HG02938 (cell line): ENCODE data around the gene ZHX3.
"Not testable (repeated sequence)": the region's sequence is repeated elsewhere in the genome, so short reads cannot be mapped to it uniquely, and the experiment has no call there.

ENCODE experiments used
- ATAC-seq: cut with Tn5 transposase; IDR thresholded peaks from one replicate; pipeline ENCODE4 v1.9.1; 2021; ENCODE audit warnings: mild to moderate bottlenecking, moderate library complexity; ENCODE audit not compliant: unreplicated experiment

The ZHX3 gene

DNA sequence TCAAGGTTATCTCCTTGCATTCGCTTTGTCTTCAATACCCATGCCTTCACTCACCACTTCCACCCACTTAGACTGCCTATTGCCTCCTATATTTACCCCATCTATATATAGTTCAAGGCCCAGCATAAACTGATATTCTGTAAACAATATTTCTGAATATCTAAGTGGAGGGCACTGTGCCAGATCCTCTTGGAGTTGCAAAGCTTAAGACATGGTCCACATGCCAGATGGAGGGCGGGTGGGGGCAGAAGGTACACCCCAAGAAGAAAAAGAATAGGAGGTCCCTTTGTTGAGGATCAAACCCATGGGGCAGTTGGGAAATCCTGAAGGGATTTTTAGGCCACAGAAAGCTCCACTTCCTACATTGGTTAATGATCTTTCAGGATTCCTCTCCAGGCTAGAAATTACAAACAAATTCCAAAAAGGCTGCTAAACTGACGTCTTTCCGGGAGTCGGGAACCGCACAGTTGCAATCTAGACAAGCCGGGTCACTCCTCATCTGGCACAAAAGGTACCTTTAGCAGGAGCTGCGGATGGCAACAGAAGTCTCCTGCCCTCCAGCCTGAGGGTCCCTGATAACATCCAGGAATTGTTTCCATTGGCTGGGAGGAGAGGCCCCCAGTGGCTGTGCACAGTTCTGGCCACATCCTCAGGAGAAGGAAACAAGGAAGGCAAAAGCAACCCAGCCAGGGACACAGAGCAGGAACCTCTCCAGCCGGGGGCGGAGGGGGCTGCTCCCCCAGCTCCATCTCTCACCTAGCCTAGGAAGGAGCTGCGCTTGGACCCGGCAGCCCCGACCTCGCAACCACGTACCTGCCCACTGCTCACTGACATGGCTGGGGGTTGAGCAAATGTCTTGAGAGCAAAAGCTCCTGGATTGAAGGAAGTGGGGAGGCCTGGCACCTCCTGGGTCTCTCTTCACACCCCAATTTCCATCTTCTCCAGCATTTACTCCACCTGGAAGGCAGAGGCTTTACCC lies 17.2 kb upstream of the ZHX3 start:
- no peak for ATAC-seq

GRCh38 chr20:41334036-41334435 lies 16.5 kb upstream of the ZHX3 start:
- ATAC-seq, result no peak

GRCh38 chr20:41331731-41332130 lies 14.2 kb upstream of the ZHX3 start:
- ATAC-seq, result no peak

GRCh38 chr20:41330941-41331340 lies 13.4 kb upstream of the ZHX3 start:
- no peak for ATAC-seq

DNA sequence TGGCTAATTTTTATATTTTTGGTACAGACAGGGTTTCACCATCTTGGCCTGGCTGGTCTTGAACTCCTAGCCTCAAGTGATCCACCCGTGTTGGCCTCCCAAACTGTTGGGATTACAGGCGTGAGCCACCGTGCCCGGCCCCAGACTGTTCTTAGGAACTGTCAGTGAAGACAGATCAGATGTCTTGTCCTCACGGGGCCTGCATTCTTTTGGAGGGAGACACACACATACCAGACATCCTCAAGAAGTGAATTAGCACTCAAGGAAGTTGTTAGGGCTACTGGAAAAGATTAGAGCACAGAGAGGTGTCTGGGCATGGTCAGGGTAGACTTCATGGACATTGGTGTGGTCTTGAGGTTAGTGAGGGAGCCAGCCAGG lies 12.8 kb upstream of the ZHX3 start:
- no peak for ATAC-seq

DNA sequence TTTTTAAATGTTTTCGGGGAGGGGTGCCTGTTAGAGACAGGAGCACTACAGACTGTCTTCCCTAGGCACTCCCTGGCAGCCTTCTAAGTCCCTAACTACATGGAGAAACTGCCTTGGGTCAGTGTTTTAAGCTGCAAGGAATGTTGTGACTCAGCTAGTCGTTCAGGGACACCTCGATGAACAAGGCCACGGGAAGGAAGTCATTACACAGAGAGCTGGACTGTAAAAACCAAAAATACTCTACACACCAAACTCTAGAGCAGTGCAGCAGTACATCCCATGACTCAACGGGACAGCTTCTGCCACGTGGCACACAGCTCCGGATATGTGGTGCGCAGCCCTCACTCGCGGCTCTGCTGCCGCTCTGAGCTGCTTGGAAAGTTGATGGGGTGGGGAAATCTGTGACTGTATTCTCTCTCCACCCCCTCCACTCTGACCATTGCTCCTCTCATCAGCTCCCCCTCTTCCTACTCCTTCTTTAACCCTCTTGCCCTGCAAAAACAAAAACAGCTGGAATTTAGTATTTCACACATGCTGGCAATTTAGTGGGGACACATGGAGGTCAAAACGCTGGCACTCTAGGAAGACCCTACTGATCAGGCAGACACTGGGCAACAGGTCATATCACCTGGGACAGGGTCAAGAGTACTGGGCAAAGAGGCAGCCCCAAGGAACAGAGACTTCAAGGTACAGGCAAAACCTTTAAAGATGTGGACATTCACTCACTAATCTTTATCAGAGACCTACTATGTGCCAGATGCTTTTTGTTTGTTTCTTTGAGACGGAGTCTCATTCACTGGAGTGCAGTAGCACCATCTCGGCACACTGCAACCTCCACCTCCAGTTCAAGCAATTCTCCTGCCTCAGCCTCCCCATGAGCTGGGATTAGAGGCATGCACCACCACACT lies 12.2 kb upstream of the ZHX3 start:
- peak; percentile 54 for ATAC-seq

DNA sequence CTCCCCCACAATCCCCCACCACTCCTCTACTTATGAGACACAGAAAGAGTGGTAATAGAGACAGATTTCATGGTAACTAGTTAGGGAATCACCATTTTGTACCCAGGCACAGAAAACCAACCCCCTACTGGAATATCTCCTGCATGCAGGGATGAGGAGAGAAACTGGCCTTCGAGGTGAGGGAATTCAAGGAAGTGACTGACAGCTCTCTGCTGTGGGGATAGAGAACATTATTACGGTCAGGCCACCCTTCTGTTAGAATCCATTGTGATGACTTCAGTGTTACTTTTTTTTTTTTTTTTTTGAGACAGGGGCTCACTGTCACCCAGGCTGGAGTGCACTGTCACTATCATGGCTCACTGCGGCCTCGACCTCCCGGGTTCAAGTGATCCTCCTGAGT lies 9.6 kb upstream of the ZHX3 start:
- no peak for ATAC-seq

DNA sequence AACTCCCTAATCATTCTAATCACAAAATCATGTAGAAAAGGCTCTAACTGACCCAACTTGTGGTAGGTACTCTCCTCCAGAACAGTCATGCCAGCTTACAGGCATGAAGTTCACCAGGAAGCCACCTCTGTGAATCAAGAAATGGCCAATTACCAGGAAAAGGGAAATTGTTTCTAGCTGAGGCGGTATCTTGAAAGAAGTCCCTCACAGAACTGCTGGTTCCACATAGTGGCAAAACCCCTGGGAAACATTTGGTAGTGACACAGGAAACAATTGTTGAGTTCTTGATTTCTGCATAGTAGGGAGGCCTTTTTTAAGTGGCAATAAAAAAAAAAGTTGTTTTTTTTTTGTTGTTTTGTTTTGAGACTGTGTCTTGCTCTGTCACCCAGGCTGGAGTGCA lies 3.4 kb upstream of the ZHX3 start:
- no peak for ATAC-seq

GRCh38 chr20:41320441-41320840 lies 2.9 kb upstream of the ZHX3 start:
- ATAC-seq, result no peak

DNA sequence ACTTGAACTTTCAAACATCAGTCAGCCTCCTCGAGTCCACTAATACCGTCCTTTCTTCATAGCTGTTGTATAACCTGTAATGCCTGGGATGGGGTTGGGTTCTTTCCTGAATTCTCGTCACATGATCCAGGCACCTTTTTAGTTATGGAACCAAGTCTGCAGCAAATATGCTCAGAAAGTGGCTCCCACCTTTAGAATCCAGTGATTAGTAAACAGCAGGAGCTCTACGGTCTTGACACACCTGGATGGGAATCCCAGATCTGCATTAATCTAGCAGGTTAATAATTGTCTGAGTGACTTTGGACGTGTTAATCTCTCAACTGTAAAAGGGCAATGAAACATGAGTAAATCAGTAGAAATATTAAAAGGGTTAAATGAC lies 729 bp upstream of the ZHX3 start:
- ATAC-seq, result no peak

- ATAC-seq, result peak; percentile 70
Measured at GRCh38 chr20:41316602-41317545, 657 bp downstream of the ZHX3 start.

- no peak for ATAC-seq
Measured at GRCh38 chr20:41316051-41316450, 1.5 kb downstream of the ZHX3 start.

GRCh38 chr20:41314386-41314785 lies 3.1 kb downstream of the ZHX3 start:
- no peak for ATAC-seq

DNA sequence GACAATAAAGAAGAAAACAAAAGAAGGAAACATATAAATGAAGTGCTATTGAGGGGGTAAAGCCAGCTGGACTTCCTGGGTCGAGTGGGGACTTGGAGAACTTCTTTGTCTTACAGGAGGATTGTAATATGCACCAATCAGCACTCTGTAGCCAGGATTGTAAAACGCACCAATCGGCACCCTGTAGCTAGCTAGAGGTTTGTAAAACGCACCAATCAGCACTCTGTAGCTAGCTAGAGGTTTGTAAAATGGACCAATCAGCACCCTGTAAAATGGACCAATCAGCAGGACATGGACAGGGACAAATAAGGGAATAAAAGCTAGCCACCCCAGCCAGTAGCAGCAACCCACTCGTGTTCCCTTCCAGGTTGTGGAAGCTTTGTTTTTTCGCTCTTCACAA lies 5.5 kb downstream of the ZHX3 start:
- ATAC-seq, result not testable (repeated sequence)

DNA sequence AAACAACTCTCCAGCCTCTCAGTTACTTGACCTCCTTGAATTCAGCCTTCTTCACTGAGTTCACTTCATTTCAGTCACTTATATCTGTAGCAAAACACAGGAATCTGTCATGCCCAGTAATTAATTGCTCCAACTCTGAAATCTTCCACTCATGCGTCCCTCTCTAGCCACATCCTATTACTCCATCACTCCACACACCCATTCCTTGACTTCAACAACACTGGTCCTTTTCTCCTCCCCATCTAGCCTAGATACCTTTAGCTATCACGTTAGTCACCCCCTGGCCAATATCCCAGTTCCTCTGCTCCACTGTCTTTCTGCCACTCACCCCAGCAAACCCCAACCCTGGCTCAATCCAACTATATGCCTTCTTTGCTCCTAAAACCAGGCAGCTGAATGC lies 7.7 kb downstream of the ZHX3 start:
- ATAC-seq, result no peak

DNA sequence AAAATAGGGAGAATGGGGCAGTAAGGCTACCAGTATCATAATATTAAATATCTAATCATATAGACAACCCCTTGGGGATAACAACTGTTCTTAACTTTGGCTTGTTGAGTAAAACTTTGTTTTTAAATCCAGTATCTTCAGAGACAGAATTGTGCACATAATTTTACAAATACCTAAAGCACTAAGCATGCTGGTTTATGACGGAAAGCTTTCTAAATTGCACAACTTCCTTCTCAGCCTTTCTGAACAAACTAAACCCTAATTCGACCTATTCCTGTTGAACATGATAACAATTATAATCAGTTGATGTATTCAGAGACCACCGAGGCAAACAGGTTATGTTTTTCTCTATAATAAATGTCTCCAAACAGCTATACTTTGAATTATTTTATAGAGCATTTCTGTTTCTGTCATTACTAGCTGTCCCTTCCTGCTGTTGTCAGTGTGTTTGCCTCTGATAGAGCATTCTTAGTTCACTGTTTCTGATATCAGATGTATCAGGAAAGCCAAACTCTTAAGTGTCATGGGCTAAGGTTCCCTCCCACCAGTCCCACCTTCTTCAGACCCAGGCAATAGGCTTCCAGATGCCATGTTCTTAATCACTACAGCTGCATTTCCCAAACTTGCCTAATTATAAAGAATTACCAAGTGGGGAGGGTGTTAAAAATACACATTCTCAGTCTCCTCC lies 8.7 kb downstream of the ZHX3 start:
- no peak for ATAC-seq

DNA sequence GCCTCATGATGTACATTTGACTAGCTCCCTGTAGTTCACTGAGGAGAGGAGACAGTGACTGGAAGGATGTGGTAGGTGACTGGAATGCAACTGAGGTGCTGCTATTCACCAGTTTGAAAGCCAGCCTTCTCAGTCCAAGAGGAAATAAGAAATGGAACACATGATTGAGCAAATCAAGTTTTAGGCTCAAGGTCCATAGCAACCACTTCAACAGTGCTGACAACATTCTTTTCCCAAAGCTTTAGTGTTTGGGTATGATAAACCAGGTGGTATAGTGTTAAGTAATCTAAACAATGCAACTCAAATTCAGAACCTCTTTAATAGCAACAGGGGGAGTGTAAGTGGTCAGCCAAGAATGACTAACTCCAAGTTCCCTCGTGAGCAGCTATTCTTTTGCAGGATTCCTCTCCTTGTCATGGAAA lies 9.2 kb downstream of the ZHX3 start:
- no peak for ATAC-seq

GRCh38 chr20:41307021-41307420 lies 10.5 kb downstream of the ZHX3 start:
- no peak for ATAC-seq

- ATAC-seq, result peak; percentile 94
Measured at GRCh38 chr20:41306061-41306727, 11.3 kb downstream of the ZHX3 start.
